Superior temporal gyrus (tissue), 1 donor: ENCODE results near the gene CNTN5.

Source experiments
- DNase-seq: peaks from one replicate; pipeline ENCODE4 v3.0.0-alpha.2; 2016; ENCODE audit errors: extremely low spot score

The CNTN5 gene

GRCh38 chr11:100080821-100081220 lies 1060.1 kb downstream of the CNTN5 start:
- DNase-seq = no peak

GRCh38 chr11:100093698-100094097 lies 1072.9 kb downstream of the CNTN5 start:
- no peak for DNase-seq

- no peak for DNase-seq
Measured at GRCh38 chr11:100094121-100094865, 1073.5 kb downstream of the CNTN5 start.

GRCh38 chr11:100095809-100096208 lies 1075.1 kb downstream of the CNTN5 start:
- DNase-seq = no peak

- DNase-seq = no peak
Measured at GRCh38 chr11:100098560-100098959, 1077.8 kb downstream of the CNTN5 start.

- no peak for DNase-seq
Measured at GRCh38 chr11:100105255-100105981, 1084.7 kb downstream of the CNTN5 start.

- DNase-seq = no peak
Measured at GRCh38 chr11:100105982-100106358, 1085.2 kb downstream of the CNTN5 start.

- DNase-seq = no peak
Measured at GRCh38 chr11:100119176-100119575, 1098.4 kb downstream of the CNTN5 start.

GRCh38 chr11:100133114-100133513 lies 1112.4 kb downstream of the CNTN5 start:
- DNase-seq = no peak

- DNase-seq = no peak
Measured at GRCh38 chr11:100141201-100141600, 1120.5 kb downstream of the CNTN5 start.

- DNase-seq = no peak
Measured at GRCh38 chr11:100151944-100152343, 1131.2 kb downstream of the CNTN5 start.

- no peak for DNase-seq
Measured at GRCh38 chr11:100152766-100153165, 1132.0 kb downstream of the CNTN5 start.

- no peak for DNase-seq
Measured at GRCh38 chr11:100163471-100163870, 1142.7 kb downstream of the CNTN5 start.

GRCh38 chr11:100174881-100175280 lies 1154.1 kb downstream of the CNTN5 start:
- no peak for DNase-seq

- no peak for DNase-seq
Measured at GRCh38 chr11:100176456-100176855, 1155.7 kb downstream of the CNTN5 start.

GRCh38 chr11:100177651-100178050 lies 1156.9 kb downstream of the CNTN5 start:
- no peak for DNase-seq

- no peak for DNase-seq
Measured at GRCh38 chr11:100182350-100182749, 1161.6 kb downstream of the CNTN5 start.

- no peak for DNase-seq
Measured at GRCh38 chr11:100182927-100183326, 1162.2 kb downstream of the CNTN5 start.

- DNase-seq = no peak
Measured at GRCh38 chr11:100185588-100185987, 1164.8 kb downstream of the CNTN5 start.

GRCh38 chr11:100188137-100188783 lies 1167.5 kb downstream of the CNTN5 start:
- no peak for DNase-seq

GRCh38 chr11:100190395-100190794 lies 1169.6 kb downstream of the CNTN5 start:
- no peak for DNase-seq

- DNase-seq = no peak
Measured at GRCh38 chr11:100192181-100192580, 1171.4 kb downstream of the CNTN5 start.

GRCh38 chr11:100203789-100204188 lies 1183.0 kb downstream of the CNTN5 start:
- no peak for DNase-seq
